ENCODE results near the gene NKIRAS1. TPM values are rescaled to one million over a fixed set of nuclear protein-coding genes. Genes with fewer than 3 reads are reported as not detected.
"Not testable (repeated sequence)": the region's sequence is repeated elsewhere in the genome, so short reads cannot be mapped to it uniquely, and the experiment has no call there.

The NKIRAS1 gene
- total and polyA plus RNA-seq, 2 of the 8 experiments (the other 6 are each of a cell fraction or from before 2014, with no cell fraction given): 3.4 to 7.0 TPM

- no peak for TF ChIP-seq HDAC6 (IDR thresholded peaks at IDR 0.05; ENCODE audit: low read depth, low read length)
- no peak for TF ChIP-seq TAF7 (optimal IDR thresholded peaks at IDR 0.05; ENCODE audit: borderline replicate concordance, low read depth, low read length)
- no peak for TF ChIP-seq CEBPB (IDR thresholded peaks at IDR 0.05; ENCODE audit: low read depth, low read length)
- TF ChIP-seq ZNF274 (IDR thresholded peaks at IDR 0.05; ENCODE audit: borderline replicate concordance, extremely low read depth, low read length): no peak
- no peak for TF ChIP-seq SP1 (IDR thresholded peaks at IDR 0.05; ENCODE audit: low read depth, low read length)
- TF ChIP-seq KDM4A (IDR thresholded peaks at IDR 0.05; ENCODE audit: low read depth, low read length, severe bottlenecking): no peak
These were observed 2.8 kb upstream of the NKIRAS1 start (continued) for GRCh38 chr3:23919628-23920027.

- peak overlapping the region; percentile 93 to 98 for H3K4me2 ChIP-seq (ENCODE audit: insufficient read depth in 1 of 2, low read depth in 2 of 2, low read length in 2 of 2)
- not testable (repeated sequence) for FAIRE-seq; H3K56ac ChIP-seq (replicated peaks; ENCODE audit: insufficient read length, low read depth, low read length); H2BK5ac ChIP-seq (ENCODE audit: low read depth, low read length); H2AFZ ChIP-seq (ENCODE audit: low read length); H2BK20ac ChIP-seq (ENCODE audit: low read length); H3K27me3 ChIP-seq (replicated peaks in 1 of 4; ENCODE audit: control insufficient read depth in 3 of 4, extremely low read depth in 1 of 4, insufficient read depth in 3 of 4, low read length in 3 of 4); H3K79me1 ChIP-seq (ENCODE audit: low read depth, low read length); H3K14ac ChIP-seq (ENCODE audit: insufficient read length); H3K23ac ChIP-seq (ENCODE audit: insufficient read length); H3K4ac ChIP-seq (replicated peaks; ENCODE audit: insufficient read length, low read depth, low read length); H3K18ac ChIP-seq (ENCODE audit: extremely low read depth, low read length); DNase-seq (ENCODE audit: low read depth in 1 of 2, low spot score in 2 of 2); H2BK12ac ChIP-seq (ENCODE audit: low read depth, low read length); H3K27ac ChIP-seq (ENCODE audit: low read depth, low read length); H4K5ac ChIP-seq (ENCODE audit: insufficient read length, low read depth, low read length); H4K91ac ChIP-seq (replicated peaks; ENCODE audit: insufficient read length, low read length); H3K4me1 ChIP-seq (replicated peaks in 1 of 4; ENCODE audit: control insufficient read depth in 3 of 4, insufficient read depth in 4 of 4, low read length in 3 of 4); H4K8ac ChIP-seq (ENCODE audit: extremely low read depth, insufficient read depth, low read length); H2BK15ac ChIP-seq (ENCODE audit: low read length); H3K9me3 ChIP-seq (ENCODE audit: insufficient read depth in 2 of 2, low read depth in 1 of 2, low read length in 1 of 2); H2BK120ac ChIP-seq (replicated peaks; ENCODE audit: low read depth, low read length); H2AK5ac ChIP-seq (ENCODE audit: low read depth, low read length)
- ChIA-PET CTCF (ENCODE audit: partially characterized antibody) (interaction anchor here (1.0 to 3.5 kb wide), 4 partner anchors 9 to 84 kb away, joined by 3 to 21 read pairs (median 4); no protein-coding TSS in a partner anchor), POLR2A (ENCODE audit: partially characterized antibody) (interaction anchor here (0.8 to 11.5 kb wide), 27 partner anchors 10 to 693 kb away, joined by 3 to 363 read pairs (median 14); partner anchors contain the start of gene NR1D2)
- peaks cover 15 to 36% (median 22%) of the 10 kb centered on the region in 4 experiments for H3K36me3 ChIP-seq (ENCODE audit: control insufficient read depth in 2 of 4, insufficient read depth in 4 of 4, low read length in 3 of 4)
- H3K23me2 ChIP-seq (ENCODE audit: low read depth, low read length): peaks cover 17% of the 10 kb centered on the region
- peaks cover 9 to 14% of the 10 kb centered on the region in 2 experiments for H4K20me1 ChIP-seq (replicated peaks in 1 of 2; ENCODE audit: control insufficient read depth in 1 of 2, insufficient read depth in 2 of 2, low read length in 2 of 2)
- 54% methylated on average over 12 of the region's 12 CpGs; no CpG with 5 or more reads in 1 of the 2 experiments for WGBS, 2 experiments (ENCODE audit: extremely low coverage in 1 of 2, insufficient coverage in 1 of 2, insufficient read length in 1 of 2, insufficient replicate concordance in 2 of 2, low coverage in 1 of 2, low lambda C conversion rate in 2 of 2, missing lambda C conversion rate in 1 of 2)
- peak overlapping the region; percentile 82 to 99 (median 96) for H3K9ac ChIP-seq (replicated peaks in 1 of 4; ENCODE audit: extremely low read depth in 1 of 4, low read depth in 3 of 4, low read length in 3 of 4)
- peaks cover 0 to 49% of the 10 kb centered on the region in 2 experiments; a peak in 3 of 4 replicates for H3K79me2 ChIP-seq (ENCODE audit: control insufficient read depth in 1 of 2, insufficient read depth in 2 of 2, low read length in 2 of 2)
- H3K4me3 ChIP-seq (ENCODE audit: extremely low read depth in 1 of 4, insufficient read depth in 2 of 4, low read depth in 3 of 4, low read length in 4 of 4): peak overlapping the region; percentile 86 to 99 (median 92)
These were observed 1.5 kb upstream of the NKIRAS1 start for GRCh38 chr3:23918331-23918730.

Measured in H1 (cell line).